OCI-LY3 (cell line): ENCODE data around the gene APPL1.
"Not testable (repeated sequence)": the region's sequence is repeated elsewhere in the genome, so short reads cannot be mapped to it uniquely, and the experiment has no call there.

Experiments used
- H2AFZ ChIP-seq: fragments of 200-600, 300-600 bp; shearing (Covaris generic); 2 replicates; pipeline ENCODE4 v1.6.0; 2014; ENCODE audit warnings: antibody characterized with exemption, low read depth, low read length
- H3K27ac ChIP-seq: fragments of 200-600, 300-600 bp; sonication (generic); 2 replicates; pipeline ENCODE4 v1.5.1; 2014; ENCODE audit warnings: mild to moderate bottlenecking, low read length, moderate library complexity, mixed read lengths
- H3K27me3 ChIP-seq: fragments of 200-600, 300-600 bp; sonication (generic); 2 replicates; pipeline ENCODE4 v1.6.1; 2014; ENCODE audit warnings: low read depth, low read length, mixed read lengths
- H3K36me3 ChIP-seq: fragments of 200-600, 300-600 bp; sonication (generic); replicated peaks from 2 replicates; pipeline ENCODE3; 2014; ENCODE audit warnings: low read depth, low read length, mixed read lengths
- H3K4me1 ChIP-seq: fragments of 300-600, 200-600 bp; sonication (generic); 2 replicates; pipeline ENCODE4 v1.6.1; 2014; ENCODE audit warnings: low read length, mixed read lengths
- H3K4me2 ChIP-seq: fragments of 200-600, 300-600 bp; sonication (generic); 2 replicates; pipeline ENCODE4 v1.6.1; 2014; ENCODE audit warnings: low read length, mixed read lengths
- H3K4me3 ChIP-seq: fragments of 300-600, 200-600 bp; sonication (generic); 2 replicates; pipeline ENCODE4 v1.5.1; 2014; ENCODE audit warnings: antibody characterized with exemption, mild to moderate bottlenecking, low read length, moderate library complexity
- H3K79me2 ChIP-seq: fragments of 300-600, 200-600 bp; shearing (Covaris generic); 2 replicates; pipeline ENCODE4 v1.6.1; 2014; ENCODE audit warnings: mild to moderate bottlenecking, low read length, mixed read lengths
- H3K9ac ChIP-seq: fragments of 300-600, 200-600 bp; shearing (Covaris generic); 2 replicates; pipeline ENCODE4 v1.6.0; 2014; ENCODE audit warnings: mild to moderate bottlenecking, low read length, moderate library complexity
- H3K9me3 ChIP-seq: fragments of 200-600, 300-600 bp; shearing (Covaris generic); 2 replicates; pipeline ENCODE4 v1.6.1; 2014; ENCODE audit warnings: low read length, mixed read lengths; ENCODE audit not compliant: insufficient read depth
- H4K20me1 ChIP-seq: fragments of 200-600, 300-600 bp; sonication (generic); 2 replicates; pipeline ENCODE4 v1.6.1; 2016; ENCODE audit warnings: low read length, mixed read lengths; ENCODE audit not compliant: insufficient read depth
- CTCF ChIP-seq: fragments of 200-600, 300-600 bp; sonication (generic); IDR thresholded peaks from 2 replicates; pipeline ENCODE4 v1.5.1; 2014; ENCODE audit warnings: antibody characterized with exemption, low read length, low read depth
- EZH2phosphoT487 ChIP-seq: fragments of 200-600 bp; shearing (Covaris generic); IDR thresholded peaks from 2 replicates; pipeline ENCODE4 v1.6.1; 2018; ENCODE audit warnings: antibody characterized with exemption, mixed run types, low read depth

Gene APPL1

GRCh38 chr3:57288403-57288802, 60.9 kb downstream of the APPL1 start:
- H2AFZ ChIP-seq = no peak overlapping the region
- no peaks in the 10 kb centered on the region for H3K9me3 ChIP-seq
- H4K20me1 ChIP-seq = no peaks in the 10 kb centered on the region
- H3K4me1 ChIP-seq = no peaks in the 10 kb centered on the region
- TF ChIP-seq EZH2phosphoT487 (no peak), CTCF (no peak)
- H3K27ac ChIP-seq = no peak overlapping the region
- 0 out of 2 replicates have a peak, but pooled peaks cover 5% of the 10 kb centered on the region for H3K27me3 ChIP-seq
- H3K36me3 ChIP-seq = no peaks in the 10 kb centered on the region
- no peak overlapping the region for H3K4me2 ChIP-seq
- H3K4me3 ChIP-seq = no peak overlapping the region
- H3K79me2 ChIP-seq = no peaks in the 10 kb centered on the region
- no peak overlapping the region for H3K9ac ChIP-seq

GRCh38 chr3:57292159-57292896, 64.8 kb downstream of the APPL1 start, which contains the start of gene ASB14:
TSS of gene ASB14 (minus strand) at chr3:57292685. CDS start at chr3:57292033, 652 bp downstream.
- Histone ChIP-seq H3K9me3 (no peaks in the 10 kb centered on the region), H3K27me3 (0 out of 2 replicates have a peak, but pooled peaks cover 5% of the 10 kb centered on the region), H3K4me1 (no peaks in the 10 kb centered on the region), H3K36me3 (no peaks in the 10 kb centered on the region), H3K9ac (no peak within 1 kb of the TSS), H3K4me3 (no peak within 1 kb of the TSS), H3K27ac (no peak within 1 kb of the TSS), H3K4me2 (no peak within 1 kb of the TSS), H4K20me1 (no peaks in the 10 kb centered on the region), H2AFZ (no peak within 1 kb of the TSS), H3K79me2 (no peaks in the 10 kb centered on the region)
- TF ChIP-seq EZH2phosphoT487 (no peak), CTCF (no peak)

- Histone ChIP-seq H2AFZ (no peak overlapping the region), H3K4me1 (no peaks in the 10 kb centered on the region), H3K9me3 (no peaks in the 10 kb centered on the region), H3K27ac (no peak overlapping the region), H3K27me3 (peaks cover 8% of the 10 kb centered on the region; the same call in 1 of the 2 replicates), H3K9ac (no peak overlapping the region), H4K20me1 (no peaks in the 10 kb centered on the region), H3K79me2 (no peaks in the 10 kb centered on the region), H3K36me3 (no peaks in the 10 kb centered on the region), H3K4me2 (no peak overlapping the region), H3K4me3 (no peak overlapping the region)
- no peak for TF ChIP-seq EZH2phosphoT487
- TF ChIP-seq CTCF = no peak
Observed at GRCh38 chr3:57292897-57293526, 65.5 kb downstream of the APPL1 start.

GRCh38 chr3:57298041-57298440, 70.5 kb downstream of the APPL1 start:
- H4K20me1 ChIP-seq = no peaks in the 10 kb centered on the region
- no peaks in the 10 kb centered on the region for H3K79me2 ChIP-seq
- H3K27me3 ChIP-seq = peaks cover 6% of the 10 kb centered on the region; the same call in 1 of the 2 replicates
- no peak overlapping the region for H2AFZ ChIP-seq
- H3K4me2 ChIP-seq = no peak overlapping the region
- no peaks in the 10 kb centered on the region for H3K36me3 ChIP-seq
- H3K9ac ChIP-seq = no peak overlapping the region
- H3K4me3 ChIP-seq = no peak overlapping the region
- no peaks in the 10 kb centered on the region for H3K9me3 ChIP-seq
- no peaks in the 10 kb centered on the region for H3K4me1 ChIP-seq
- no peak overlapping the region for H3K27ac ChIP-seq
- TF ChIP-seq EZH2phosphoT487 = no peak
- TF ChIP-seq CTCF = no peak

GRCh38 chr3:57303520-57303919, 76.0 kb downstream of the APPL1 start:
- H2AFZ ChIP-seq, H3K36me3 ChIP-seq, H3K4me2 ChIP-seq, H3K27ac ChIP-seq, H3K27me3 ChIP-seq, H4K20me1 ChIP-seq, H3K9me3 ChIP-seq, H3K9ac ChIP-seq, H3K4me3 ChIP-seq, H3K4me1 ChIP-seq, H3K79me2 ChIP-seq: not testable (repeated sequence)
